ENCODE data around the gene FAM228B.
"Not testable (repeated sequence)": the region's sequence is repeated elsewhere in the genome, so short reads cannot be mapped to it uniquely, and the experiment has no call there.

FAM228B gene

GRCh38 chr2:24159708-24160107 lies 36.4 kb downstream of the FAM228B start:
- no peak for DNase-seq (ENCODE audit: low spot score)

- DNase-seq (ENCODE audit: low spot score) = no peak
These were observed 37.5 kb downstream of the FAM228B start for GRCh38 chr2:24160761-24161160.

GRCh38 chr2:24162494-24162893 lies 39.2 kb downstream of the FAM228B start:
- DNase-seq (ENCODE audit: low spot score) = no peak

- no peak for DNase-seq (ENCODE audit: low spot score)
These were observed 39.9 kb downstream of the FAM228B start for GRCh38 chr2:24163186-24163585.

- DNase-seq (ENCODE audit: low spot score) = no peak
These were observed 40.3 kb downstream of the FAM228B start for GRCh38 chr2:24163601-24164000.

GRCh38 chr2:24164416-24164973 lies 41.2 kb downstream of the FAM228B start:
- no peak for DNase-seq (ENCODE audit: low spot score)

GRCh38 chr2:24169023-24169422 lies 45.8 kb downstream of the FAM228B start:
- no peak for DNase-seq (ENCODE audit: low spot score)

GRCh38 chr2:24174851-24175277 lies 51.6 kb downstream of the FAM228B start, which contains the start of gene FAM228A:
FAM228A (plus strand) TSS chr2:24175053; CDS start chr2:24175481, 428 bp downstream.
- no peak for DNase-seq (ENCODE audit: low spot score)

- DNase-seq (ENCODE audit: low spot score) = no peak
These were observed 52.4 kb downstream of the FAM228B start for GRCh38 chr2:24175631-24176187.

GRCh38 chr2:24176326-24176725 lies 53.1 kb downstream of the FAM228B start:
- no peak for DNase-seq (ENCODE audit: low spot score)

- no peak for DNase-seq (ENCODE audit: low spot score)
These were observed 56.4 kb downstream of the FAM228B start for GRCh38 chr2:24179683-24180082.

GRCh38 chr2:24181849-24182248 lies 58.6 kb downstream of the FAM228B start:
- no peak for DNase-seq (ENCODE audit: low spot score)

GRCh38 chr2:24182507-24182906 lies 59.2 kb downstream of the FAM228B start:
- no peak for DNase-seq (ENCODE audit: low spot score)

GRCh38 chr2:24183366-24184069 lies 60.2 kb downstream of the FAM228B start:
- DNase-seq (ENCODE audit: low spot score) = no peak

- DNase-seq (ENCODE audit: low spot score) = no peak
These were observed 66.3 kb downstream of the FAM228B start for GRCh38 chr2:24189551-24189950.

- DNase-seq (ENCODE audit: low spot score) = no peak
These were observed 67.2 kb downstream of the FAM228B start for GRCh38 chr2:24190503-24190902.

GRCh38 chr2:24191156-24191555 lies 67.9 kb downstream of the FAM228B start:
- no peak for DNase-seq (ENCODE audit: low spot score)

GRCh38 chr2:24191848-24192247 lies 68.6 kb downstream of the FAM228B start:
- no peak for DNase-seq (ENCODE audit: low spot score)

GRCh38 chr2:24197213-24197612 lies 73.9 kb downstream of the FAM228B start:
- not testable (repeated sequence) for DNase-seq (ENCODE audit: low spot score)

GRCh38 chr2:24199968-24200590 lies 76.8 kb downstream of the FAM228B start:
- DNase-seq (ENCODE audit: low spot score) = no peak

GRCh38 chr2:24200799-24201198 lies 77.5 kb downstream of the FAM228B start:
- no peak for DNase-seq (ENCODE audit: low spot score)

- no peak for DNase-seq (ENCODE audit: low spot score)
These were observed 79.9 kb downstream of the FAM228B start for GRCh38 chr2:24203029-24203786.
